Measurements from ENCODE around the gene AP2B1.

Gene AP2B1

GRCh38 chr17:35617505-35617904 lies 30.4 kb downstream of the AP2B1 start:
- H3K27me3 Mint-ChIP-seq, result no peaks in the 10 kb centered on the region
- H3K36me3 Mint-ChIP-seq (ENCODE audit: insufficient read depth), result peaks cover 17% of the 10 kb centered on the region
- ATAC-seq (replicated peaks), result no peak
- H3K4me3 Mint-ChIP-seq, result no peak overlapping the region
- no peaks in the 10 kb centered on the region for H3K9me3 Mint-ChIP-seq
- no peak for DNase-seq
- H3K27ac Mint-ChIP-seq, result peak overlapping the region in 1 of 2 donors; percentile 39
- H3K4me1 Mint-ChIP-seq (ENCODE audit: low read depth in 2 of 2), result peaks cover 0 to 9% of the 10 kb centered on the region in 2 donors

GRCh38 chr17:35618628-35619027 lies 31.5 kb downstream of the AP2B1 start:
- H3K4me3 Mint-ChIP-seq, result no peak overlapping the region
- peak overlapping the region in 1 of 2 donors; percentile 39 for H3K27ac Mint-ChIP-seq
- H3K27me3 Mint-ChIP-seq, result no peaks in the 10 kb centered on the region
- peaks cover 0 to 9% of the 10 kb centered on the region in 2 donors for H3K4me1 Mint-ChIP-seq (ENCODE audit: low read depth in 2 of 2)
- H3K9me3 Mint-ChIP-seq, result no peaks in the 10 kb centered on the region
- no peak for DNase-seq
- H3K36me3 Mint-ChIP-seq (ENCODE audit: insufficient read depth), result peaks cover 16% of the 10 kb centered on the region
- no peak for ATAC-seq (replicated peaks)

GRCh38 chr17:35621768-35622167 lies 34.6 kb downstream of the AP2B1 start:
- Mint-ChIP-seq H3K4me3 (no peak overlapping the region), H3K36me3 (ENCODE audit: insufficient read depth) (peaks cover 28% of the 10 kb centered on the region)
- no peak for ATAC-seq (replicated peaks)

GRCh38 chr17:35627417-35627816 lies 40.3 kb downstream of the AP2B1 start:
- ATAC-seq (replicated peaks), result no peak
- H3K4me1 Mint-ChIP-seq (ENCODE audit: low read depth in 2 of 2), result peaks cover 0 to 24% of the 10 kb centered on the region in 2 donors
- H3K27ac Mint-ChIP-seq, result peak overlapping the region; percentile 46 to 80
- H3K27me3 Mint-ChIP-seq, result no peaks in the 10 kb centered on the region
- peaks cover 59% of the 10 kb centered on the region for H3K36me3 Mint-ChIP-seq (ENCODE audit: insufficient read depth)
- no peaks in the 10 kb centered on the region for H3K9me3 Mint-ChIP-seq
- DNase-seq, result no peak
- no peak overlapping the region for H3K4me3 Mint-ChIP-seq

More at GRCh38 chr17:35621768-35622167, 34.6 kb downstream of the AP2B1 start:
- H3K4me1 Mint-ChIP-seq (ENCODE audit: low read depth in 2 of 2), result peaks cover 0 to 21% of the 10 kb centered on the region in 2 donors
- DNase-seq, result no peak
- H3K27me3 Mint-ChIP-seq, result no peaks in the 10 kb centered on the region
- H3K9me3 Mint-ChIP-seq, result no peaks in the 10 kb centered on the region
- H3K27ac Mint-ChIP-seq, result peak overlapping the region in 1 of 2 donors; percentile 47

- no peak for ATAC-seq (replicated peaks)
- no peak for DNase-seq
- Mint-ChIP-seq H3K4me1 (ENCODE audit: low read depth in 2 of 2) (peaks cover 0 to 11% of the 10 kb centered on the region in 2 donors), H3K4me3 (no peak overlapping the region), H3K27me3 (no peaks in the 10 kb centered on the region), H3K27ac (peak overlapping the region; percentile 30 to 55), H3K36me3 (ENCODE audit: insufficient read depth) (peaks cover 69% of the 10 kb centered on the region), H3K9me3 (no peaks in the 10 kb centered on the region)
Observed at GRCh38 chr17:35630530-35631148, 43.5 kb downstream of the AP2B1 start.

- no peak for ATAC-seq (replicated peaks)
- H3K27ac Mint-ChIP-seq, result peak overlapping the region in 1 of 2 donors; percentile 41
Observed at GRCh38 chr17:35641032-35641431, 53.9 kb downstream of the AP2B1 start.

GRCh38 chr17:35645923-35646322 lies 58.8 kb downstream of the AP2B1 start:
- DNase-seq (no peak), ATAC-seq (replicated peaks) (no peak)
- Mint-ChIP-seq H3K4me1 (ENCODE audit: low read depth in 2 of 2) (peaks cover 1 to 14% of the 10 kb centered on the region in 2 donors), H3K9me3 (no peaks in the 10 kb centered on the region), H3K27me3 (no peaks in the 10 kb centered on the region), H3K27ac (peak overlapping the region in 1 of 2 donors; percentile 15), H3K4me3 (no peak overlapping the region), H3K36me3 (ENCODE audit: insufficient read depth) (peaks cover 60% of the 10 kb centered on the region)

More at GRCh38 chr17:35641032-35641431, 53.9 kb downstream of the AP2B1 start:
- DNase-seq, result no peak
- H3K36me3 Mint-ChIP-seq (ENCODE audit: insufficient read depth), result peaks cover 81% of the 10 kb centered on the region
- no peak overlapping the region for H3K4me3 Mint-ChIP-seq
- no peaks in the 10 kb centered on the region for H3K27me3 Mint-ChIP-seq
- no peaks in the 10 kb centered on the region for H3K9me3 Mint-ChIP-seq
- peaks cover 1 to 8% of the 10 kb centered on the region in 2 donors for H3K4me1 Mint-ChIP-seq (ENCODE audit: low read depth in 2 of 2)

- H3K27me3 Mint-ChIP-seq, result no peaks in the 10 kb centered on the region
- peaks cover 46% of the 10 kb centered on the region for H3K36me3 Mint-ChIP-seq (ENCODE audit: insufficient read depth)
- no peaks in the 10 kb centered on the region for H3K9me3 Mint-ChIP-seq
- no peak for DNase-seq
- H3K27ac Mint-ChIP-seq, result peak overlapping the region in 1 of 2 donors; percentile 2
- no peak overlapping the region for H3K4me3 Mint-ChIP-seq
- no peak for ATAC-seq (replicated peaks)
- peaks cover 5 to 25% of the 10 kb centered on the region in 2 donors for H3K4me1 Mint-ChIP-seq (ENCODE audit: low read depth in 2 of 2)
Observed at GRCh38 chr17:35651467-35651866, 64.3 kb downstream of the AP2B1 start.

- ATAC-seq (replicated peaks) (no peak), DNase-seq (no peak)
- H3K27ac Mint-ChIP-seq, result no peak overlapping the region
- H3K36me3 Mint-ChIP-seq (ENCODE audit: insufficient read depth), result peaks cover 56% of the 10 kb centered on the region
- H3K4me3 Mint-ChIP-seq, result no peak overlapping the region
- H3K9me3 Mint-ChIP-seq, result no peaks in the 10 kb centered on the region
- peaks cover 7 to 31% of the 10 kb centered on the region in 2 donors for H3K4me1 Mint-ChIP-seq (ENCODE audit: low read depth in 2 of 2)
- H3K27me3 Mint-ChIP-seq, result no peaks in the 10 kb centered on the region
Observed at GRCh38 chr17:35653619-35654361, 66.7 kb downstream of the AP2B1 start.

GRCh38 chr17:35655303-35655702 lies 68.2 kb downstream of the AP2B1 start:
- ATAC-seq (replicated peaks), result no peak
- no peak for DNase-seq
- Mint-ChIP-seq H3K27ac (peak overlapping the region in 1 of 2 donors; percentile 3), H3K9me3 (no peaks in the 10 kb centered on the region), H3K27me3 (no peaks in the 10 kb centered on the region), H3K4me1 (ENCODE audit: low read depth in 2 of 2) (peaks cover 7 to 31% of the 10 kb centered on the region in 2 donors), H3K36me3 (ENCODE audit: insufficient read depth) (peaks cover 59% of the 10 kb centered on the region), H3K4me3 (no peak overlapping the region)

- H3K36me3 Mint-ChIP-seq (ENCODE audit: insufficient read depth), result peaks cover 63% of the 10 kb centered on the region
- H3K4me1 Mint-ChIP-seq (ENCODE audit: low read depth in 2 of 2), result peaks cover 2 to 21% of the 10 kb centered on the region in 2 donors
- H3K27ac Mint-ChIP-seq, result no peak overlapping the region
- H3K4me3 Mint-ChIP-seq, result no peak overlapping the region
- no peaks in the 10 kb centered on the region for H3K9me3 Mint-ChIP-seq
- DNase-seq (no peak), ATAC-seq (replicated peaks) (no peak)
- H3K27me3 Mint-ChIP-seq, result no peaks in the 10 kb centered on the region
Observed at GRCh38 chr17:35660902-35661301, 73.8 kb downstream of the AP2B1 start.

GRCh38 chr17:35664685-35665084 lies 77.6 kb downstream of the AP2B1 start:
- Mint-ChIP-seq H3K27ac (peak overlapping the region; percentile 20 to 56), H3K36me3 (ENCODE audit: insufficient read depth) (peaks cover 46% of the 10 kb centered on the region), H3K4me1 (ENCODE audit: low read depth in 2 of 2) (peaks cover 0 to 12% of the 10 kb centered on the region in 2 donors), H3K4me3 (no peak overlapping the region), H3K27me3 (no peaks in the 10 kb centered on the region), H3K9me3 (no peaks in the 10 kb centered on the region)
- no peak for DNase-seq
- no peak for ATAC-seq (replicated peaks)

GRCh38 chr17:35665662-35666061 lies 78.5 kb downstream of the AP2B1 start:
- H3K36me3 Mint-ChIP-seq (ENCODE audit: insufficient read depth), result peaks cover 43% of the 10 kb centered on the region
- no peak for ATAC-seq (replicated peaks)
- no peak for DNase-seq
- H3K27ac Mint-ChIP-seq, result peak overlapping the region in 1 of 2 donors; percentile 70
- no peak overlapping the region for H3K4me3 Mint-ChIP-seq
- H3K4me1 Mint-ChIP-seq (ENCODE audit: low read depth in 2 of 2), result peaks cover 0 to 13% of the 10 kb centered on the region in 2 donors
- H3K9me3 Mint-ChIP-seq, result no peaks in the 10 kb centered on the region
- H3K27me3 Mint-ChIP-seq, result no peaks in the 10 kb centered on the region

GRCh38 chr17:35666070-35666469 lies 78.9 kb downstream of the AP2B1 start:
- Mint-ChIP-seq H3K27me3 (no peaks in the 10 kb centered on the region), H3K27ac (peak overlapping the region in 1 of 2 donors; percentile 70), H3K36me3 (ENCODE audit: insufficient read depth) (peaks cover 39% of the 10 kb centered on the region), H3K4me1 (ENCODE audit: low read depth in 2 of 2) (peaks cover 0 to 15% of the 10 kb centered on the region in 2 donors), H3K4me3 (no peak overlapping the region), H3K9me3 (no peaks in the 10 kb centered on the region)
- ATAC-seq (replicated peaks) (no peak), DNase-seq (no peak)
